ENCODE data around the gene IGFBP6. TPM values are rescaled to one million over a fixed set of nuclear protein-coding genes. Genes with fewer than 3 reads are reported as not detected.

The IGFBP6 gene
- total RNA-seq, 1 experiment from 2014 or later = 6.4 TPM

DNA sequence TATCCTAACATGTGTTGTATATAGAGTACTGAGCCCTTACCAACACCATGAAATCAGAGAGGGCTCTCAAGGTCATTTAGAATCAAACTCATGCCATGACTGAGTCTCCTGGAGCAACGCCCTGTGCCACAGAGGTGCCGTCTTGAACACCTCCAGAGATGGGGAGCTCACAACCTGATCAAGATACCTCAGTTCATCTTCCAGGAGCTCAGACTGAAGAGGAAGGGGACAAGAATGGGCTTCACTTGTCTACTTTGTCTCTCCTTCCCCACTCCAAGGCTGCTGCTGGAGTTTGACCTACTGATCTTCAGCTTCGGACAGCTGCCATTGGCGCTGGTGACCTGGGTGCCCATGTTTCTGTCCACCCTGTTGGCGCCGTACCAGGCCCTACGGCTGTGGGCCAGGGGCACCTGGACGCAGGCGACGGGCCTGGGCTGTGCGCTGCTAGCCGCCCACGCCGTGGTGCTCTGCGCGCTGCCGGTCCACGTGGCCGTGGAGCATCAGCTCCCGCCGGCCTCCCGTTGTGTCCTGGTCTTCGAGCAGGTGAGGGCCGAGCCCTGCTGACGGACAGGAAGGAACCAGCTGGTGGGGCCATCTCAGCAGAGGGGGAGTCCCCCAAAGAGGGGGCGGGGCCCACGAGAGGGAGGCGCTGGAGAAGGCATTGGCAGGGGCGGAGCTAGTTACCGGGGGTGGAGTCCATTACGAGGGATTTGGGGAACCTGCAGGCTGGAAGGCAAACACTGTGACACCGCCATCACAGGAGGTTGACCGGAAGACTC, 17.8 kb downstream of the IGFBP6 start:
- TF ChIP-seq RELA (CRISPR knock-in tag; IDR thresholded peaks at IDR 0.05; ENCODE audit: borderline replicate concordance) (no peak), FOXP1 (CRISPR knock-in tag; IDR thresholded peaks at IDR 0.05; ENCODE audit: borderline replicate concordance) (peak; percentile 76; the same call in 1 of the 2 replicates), TP53 (CRISPR knock-in tag; IDR thresholded peaks at IDR 0.05) (peak; percentile 51; the same call in 1 of the 2 replicates), SMAD3 (CRISPR knock-in tag; IDR thresholded peaks at IDR 0.05; ENCODE audit: borderline replicate concordance) (0 out of 2 replicates have a peak, but pooled peaks have one; percentile 63), MXD4 (CRISPR knock-in tag; IDR thresholded peaks at IDR 0.05; ENCODE audit: borderline replicate concordance) (no peak), ZNF232 (CRISPR knock-in tag; IDR thresholded peaks at IDR 0.05) (peak; percentile 76; the same call in 1 of the 2 replicates), MYBL2 (CRISPR knock-in tag; IDR thresholded peaks at IDR 0.05) (0 out of 2 replicates have a peak, but pooled peaks have one; percentile 42), SOX15 (CRISPR knock-in tag; IDR thresholded peaks at IDR 0.05) (no peak), ZNF121 (CRISPR knock-in tag; IDR thresholded peaks at IDR 0.05) (peak; percentile 22; the same call in 1 of the 2 replicates)
- TF ChIP-seq, protein P1, sequence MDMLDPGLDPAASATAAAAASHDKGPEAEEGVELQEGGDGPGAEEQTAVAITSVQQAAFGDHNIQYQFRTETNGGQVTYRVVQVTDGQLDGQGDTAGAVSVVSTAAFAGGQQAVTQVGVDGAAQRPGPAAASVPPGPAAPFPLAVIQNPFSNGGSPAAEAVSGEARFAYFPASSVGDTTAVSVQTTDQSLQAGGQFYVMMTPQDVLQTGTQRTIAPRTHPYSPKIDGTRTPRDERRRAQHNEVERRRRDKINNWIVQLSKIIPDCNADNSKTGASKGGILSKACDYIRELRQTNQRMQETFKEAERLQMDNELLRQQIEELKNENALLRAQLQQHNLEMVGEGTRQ (CRISPR knock-in tag; IDR thresholded peaks at IDR 0.05) = peak; percentile 36; the same call in 1 of the 2 replicates
- TF ChIP-seq, protein P2, sequence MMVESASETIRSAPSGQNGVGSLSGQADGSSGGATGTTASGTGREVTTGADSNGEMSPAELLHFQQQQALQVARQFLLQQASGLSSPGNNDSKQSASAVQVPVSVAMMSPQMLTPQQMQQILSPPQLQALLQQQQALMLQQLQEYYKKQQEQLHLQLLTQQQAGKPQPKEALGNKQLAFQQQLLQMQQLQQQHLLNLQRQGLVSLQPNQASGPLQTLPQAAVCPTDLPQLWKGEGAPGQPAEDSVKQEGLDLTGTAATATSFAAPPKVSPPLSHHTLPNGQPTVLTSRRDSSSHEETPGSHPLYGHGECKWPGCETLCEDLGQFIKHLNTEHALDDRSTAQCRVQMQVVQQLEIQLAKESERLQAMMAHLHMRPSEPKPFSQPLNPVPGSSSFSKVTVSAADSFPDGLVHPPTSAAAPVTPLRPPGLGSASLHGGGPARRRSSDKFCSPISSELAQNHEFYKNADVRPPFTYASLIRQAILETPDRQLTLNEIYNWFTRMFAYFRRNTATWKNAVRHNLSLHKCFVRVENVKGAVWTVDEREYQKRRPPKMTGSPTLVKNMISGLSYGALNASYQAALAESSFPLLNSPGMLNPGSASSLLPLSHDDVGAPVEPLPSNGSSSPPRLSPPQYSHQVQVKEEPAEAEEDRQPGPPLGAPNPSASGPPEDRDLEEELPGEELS (CRISPR knock-in tag; IDR thresholded peaks at IDR 0.05) = 0 out of 2 replicates have a peak, but pooled peaks have one; percentile 32
- TF ChIP-seq, protein P3, sequence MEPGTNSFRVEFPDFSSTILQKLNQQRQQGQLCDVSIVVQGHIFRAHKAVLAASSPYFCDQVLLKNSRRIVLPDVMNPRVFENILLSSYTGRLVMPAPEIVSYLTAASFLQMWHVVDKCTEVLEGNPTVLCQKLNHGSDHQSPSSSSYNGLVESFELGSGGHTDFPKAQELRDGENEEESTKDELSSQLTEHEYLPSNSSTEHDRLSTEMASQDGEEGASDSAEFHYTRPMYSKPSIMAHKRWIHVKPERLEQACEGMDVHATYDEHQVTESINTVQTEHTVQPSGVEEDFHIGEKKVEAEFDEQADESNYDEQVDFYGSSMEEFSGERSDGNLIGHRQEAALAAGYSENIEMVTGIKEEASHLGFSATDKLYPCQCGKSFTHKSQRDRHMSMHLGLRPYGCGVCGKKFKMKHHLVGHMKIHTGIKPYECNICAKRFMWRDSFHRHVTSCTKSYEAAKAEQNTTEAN (CRISPR knock-in tag; IDR thresholded peaks at IDR 0.05) = 0 out of 2 replicates have a peak, but pooled peaks have one; percentile 54
- TF ChIP-seq, protein P4, sequence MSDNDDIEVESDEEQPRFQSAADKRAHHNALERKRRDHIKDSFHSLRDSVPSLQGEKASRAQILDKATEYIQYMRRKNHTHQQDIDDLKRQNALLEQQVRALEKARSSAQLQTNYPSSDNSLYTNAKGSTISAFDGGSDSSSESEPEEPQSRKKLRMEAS (CRISPR knock-in tag; IDR thresholded peaks at IDR 0.05) = peak; percentile 81
- TF ChIP-seq, protein P5, sequence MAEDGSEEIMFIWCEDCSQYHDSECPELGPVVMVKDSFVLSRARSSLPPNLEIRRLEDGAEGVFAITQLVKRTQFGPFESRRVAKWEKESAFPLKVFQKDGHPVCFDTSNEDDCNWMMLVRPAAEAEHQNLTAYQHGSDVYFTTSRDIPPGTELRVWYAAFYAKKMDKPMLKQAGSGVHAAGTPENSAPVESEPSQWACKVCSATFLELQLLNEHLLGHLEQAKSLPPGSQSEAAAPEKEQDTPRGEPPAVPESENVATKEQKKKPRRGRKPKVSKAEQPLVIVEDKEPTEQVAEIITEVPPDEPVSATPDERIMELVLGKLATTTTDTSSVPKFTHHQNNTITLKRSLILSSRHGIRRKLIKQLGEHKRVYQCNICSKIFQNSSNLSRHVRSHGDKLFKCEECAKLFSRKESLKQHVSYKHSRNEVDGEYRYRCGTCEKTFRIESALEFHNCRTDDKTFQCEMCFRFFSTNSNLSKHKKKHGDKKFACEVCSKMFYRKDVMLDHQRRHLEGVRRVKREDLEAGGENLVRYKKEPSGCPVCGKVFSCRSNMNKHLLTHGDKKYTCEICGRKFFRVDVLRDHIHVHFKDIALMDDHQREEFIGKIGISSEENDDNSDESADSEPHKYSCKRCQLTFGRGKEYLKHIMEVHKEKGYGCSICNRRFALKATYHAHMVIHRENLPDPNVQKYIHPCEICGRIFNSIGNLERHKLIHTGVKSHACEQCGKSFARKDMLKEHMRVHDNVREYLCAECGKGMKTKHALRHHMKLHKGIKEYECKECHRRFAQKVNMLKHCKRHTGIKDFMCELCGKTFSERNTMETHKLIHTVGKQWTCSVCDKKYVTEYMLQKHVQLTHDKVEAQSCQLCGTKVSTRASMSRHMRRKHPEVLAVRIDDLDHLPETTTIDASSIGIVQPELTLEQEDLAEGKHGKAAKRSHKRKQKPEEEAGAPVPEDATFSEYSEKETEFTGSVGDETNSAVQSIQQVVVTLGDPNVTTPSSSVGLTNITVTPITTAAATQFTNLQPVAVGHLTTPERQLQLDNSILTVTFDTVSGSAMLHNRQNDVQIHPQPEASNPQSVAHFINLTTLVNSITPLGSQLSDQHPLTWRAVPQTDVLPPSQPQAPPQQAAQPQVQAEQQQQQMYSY (CRISPR knock-in tag; IDR thresholded peaks at IDR 0.05) = 0 out of 2 replicates have a peak, but pooled peaks have one; percentile 13
- TF ChIP-seq, protein P6, sequence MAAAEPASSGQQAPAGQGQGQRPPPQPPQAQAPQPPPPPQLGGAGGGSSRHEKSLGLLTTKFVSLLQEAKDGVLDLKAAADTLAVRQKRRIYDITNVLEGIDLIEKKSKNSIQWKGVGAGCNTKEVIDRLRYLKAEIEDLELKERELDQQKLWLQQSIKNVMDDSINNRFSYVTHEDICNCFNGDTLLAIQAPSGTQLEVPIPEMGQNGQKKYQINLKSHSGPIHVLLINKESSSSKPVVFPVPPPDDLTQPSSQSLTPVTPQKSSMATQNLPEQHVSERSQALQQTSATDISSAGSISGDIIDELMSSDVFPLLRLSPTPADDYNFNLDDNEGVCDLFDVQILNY (CRISPR knock-in tag; IDR thresholded peaks at IDR 0.05) = peak; percentile 33; the same call in 1 of the 2 replicates
- TF ChIP-seq, protein P7, sequence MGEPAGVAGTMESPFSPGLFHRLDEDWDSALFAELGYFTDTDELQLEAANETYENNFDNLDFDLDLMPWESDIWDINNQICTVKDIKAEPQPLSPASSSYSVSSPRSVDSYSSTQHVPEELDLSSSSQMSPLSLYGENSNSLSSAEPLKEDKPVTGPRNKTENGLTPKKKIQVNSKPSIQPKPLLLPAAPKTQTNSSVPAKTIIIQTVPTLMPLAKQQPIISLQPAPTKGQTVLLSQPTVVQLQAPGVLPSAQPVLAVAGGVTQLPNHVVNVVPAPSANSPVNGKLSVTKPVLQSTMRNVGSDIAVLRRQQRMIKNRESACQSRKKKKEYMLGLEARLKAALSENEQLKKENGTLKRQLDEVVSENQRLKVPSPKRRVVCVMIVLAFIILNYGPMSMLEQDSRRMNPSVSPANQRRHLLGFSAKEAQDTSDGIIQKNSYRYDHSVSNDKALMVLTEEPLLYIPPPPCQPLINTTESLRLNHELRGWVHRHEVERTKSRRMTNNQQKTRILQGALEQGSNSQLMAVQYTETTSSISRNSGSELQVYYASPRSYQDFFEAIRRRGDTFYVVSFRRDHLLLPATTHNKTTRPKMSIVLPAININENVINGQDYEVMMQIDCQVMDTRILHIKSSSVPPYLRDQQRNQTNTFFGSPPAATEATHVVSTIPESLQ (CRISPR knock-in tag; IDR thresholded peaks at IDR 0.05) = no peak
- Mint-ChIP-seq H3K27me3 (ENCODE audit: low read depth) (peaks cover 32% of the 10 kb centered on the region), H3K9me3 (peaks cover 2% of the 10 kb centered on the region), H3K27ac (no peak overlapping the region), H3K4me3 (no peak overlapping the region), H3K36me3 (no peaks in the 10 kb centered on the region; the same call in 1 of the 2 replicates), H3K4me1 (0 out of 2 replicates have a peak, but pooled peaks cover 2% of the 10 kb centered on the region)
- POLR2A ChIA-PET = no interaction called here
- DNase-seq (ENCODE audit: low spot score) (peak; percentile 92), ATAC-seq (peak; percentile 98)
- CTCF ChIA-PET = interaction anchor here (0.6 to 2.3 kb wide), 13 partner anchors 16 to 206 kb away, joined by 3 to 24 read pairs (median 4); partner anchors contain the start of genes AAAS, ESPL1 and SPRYD3

Data from WTC11 (cell line).